Liver (tissue), 9 donors: ENCODE data around the gene ARL2. TPM values are rescaled to one million over a fixed set of nuclear protein-coding genes. Genes with fewer than 3 reads are reported as not detected.

ENCODE experiments used
- DNase-seq: peaks from one replicate; pipeline ENCODE4 v3.0.0-alpha.2; 2017; ENCODE audit warnings: low spot score
- H3K27ac ChIP-seq, 2 donors: one replicate each; pipeline ENCODE4 v1.7.0; 2013; ENCODE audit warnings: inconsistent platforms in 2 of 2, low read length in 2 of 2, control low read depth in 1 of 2, low read depth in 1 of 2, mild to moderate bottlenecking in 1 of 2
- H3K27me3 ChIP-seq, 4 donors: one replicate each; pipeline versions ENCODE4 v1.6.1 to v1.7.0; 2013; ENCODE audit warnings: low read length in 3 of 4, inconsistent platforms in 1 of 4, mild to moderate bottlenecking in 1 of 4, moderate library complexity in 1 of 4; ENCODE audit not compliant: control insufficient read depth in 4 of 4, insufficient read depth in 4 of 4
- H3K36me3 ChIP-seq, 4 donors: one replicate each; pipeline versions ENCODE4 v1.6.1 to v1.7.0; 2013; ENCODE audit warnings: low read length in 3 of 4, mild to moderate bottlenecking in 3 of 4, low read depth in 1 of 4, moderate library complexity in 1 of 4; ENCODE audit not compliant: control insufficient read depth in 4 of 4, insufficient read depth in 3 of 4
- H3K4me1 ChIP-seq, 4 donors: one replicate each; pipeline versions ENCODE4 v1.6.1 to v1.7.0; 2013; ENCODE audit warnings: low read length in 3 of 4, mild to moderate bottlenecking in 3 of 4, moderate library complexity in 1 of 4; ENCODE audit not compliant: control insufficient read depth in 4 of 4, insufficient read depth in 4 of 4
- H3K4me3 ChIP-seq, 3 donors: one replicate each; pipeline versions ENCODE4 v1.6.1 to v1.7.0; 2013; ENCODE audit warnings: low read length in 3 of 3, control low read depth in 1 of 3, low read depth in 1 of 3, mild to moderate bottlenecking in 1 of 3
- H3K9ac ChIP-seq, 2 donors: one replicate each; pipeline ENCODE4 v1.7.0; 2013; ENCODE audit warnings: low read length in 2 of 2, mild to moderate bottlenecking in 2 of 2, moderate library complexity in 2 of 2, control low read depth in 1 of 2, low read depth in 1 of 2
- H3K9me3 ChIP-seq, 4 donors: one replicate each; pipeline versions ENCODE4 v1.6.1 to v1.7.0; 2013; ENCODE audit warnings: low read length in 3 of 4; ENCODE audit not compliant: control insufficient read depth in 4 of 4
- EGR1 ChIP-seq, 2 donors: IDR thresholded peaks; 2 replicates each; pipeline ENCODE4 v1.6.1; 2016 to 2018; ENCODE audit warnings: antibody characterized with exemption in 2 of 2, low read depth in 2 of 2
- HNF4A ChIP-seq, 2 donors: conservative IDR thresholded peaks; 2 replicates each; pipeline ENCODE4 v1.6.1; 2016; ENCODE audit warnings: antibody characterized with exemption in 2 of 2, mild to moderate bottlenecking in 2 of 2
- HNF4G ChIP-seq: IDR thresholded peaks from 2 replicates; pipeline ENCODE4 v1.6.1; 2016; ENCODE audit warnings: antibody characterized with exemption
- RAD21 ChIP-seq, 2 donors: IDR thresholded peaks; 2 replicates each; pipeline ENCODE4 v1.6.1; 2016; ENCODE audit warnings: antibody characterized with exemption in 2 of 2, mild to moderate bottlenecking in 2 of 2
- RXRA ChIP-seq, 2 donors: IDR thresholded peaks; 2 replicates each; pipeline ENCODE4 v1.6.1; 2017 to 2018; ENCODE audit warnings: antibody characterized with exemption in 2 of 2, mild to moderate bottlenecking in 1 of 2
- YY1 ChIP-seq: IDR thresholded peaks from 2 replicates; pipeline ENCODE4 v1.6.1; 2016; ENCODE audit warnings: antibody characterized with exemption, mild to moderate bottlenecking
- WGBS: extraction: QIAGEN DNeasy Blood & Tissue Kit; methylation state at CpG from one replicate; pipeline ENCODE4 v1.1.7; 2013; 5-methylcytosine and 5-hydroxymethylcytosine counted together
- polyA plus RNA-seq, 2 donors: library from polyadenylated mRNA; stranded (reverse) in 1 of 2; unstranded in 1 of 2; fragments of 200-250 nt in 1 of 2; fragments of >200 nt in 1 of 2; fragmentation: Nextera tagmentation in 1 of 2; extraction: Ambion mirVana in 1 of 2; gene quantifications; one replicate each; pipeline versions ENCODE4 v1.2.1 to v1.2.3, GENCODE V29; 2013 to 2015
- total RNA-seq, 2 donors: library from RNA; depleted of rRNA; stranded (reverse); fragments of >200 nt; gene quantifications; one replicate each; pipeline ENCODE4 v1.2.3, GENCODE V29; 2014
- TF ChIP-seq, protein P1 (sequence below): IDR thresholded peaks from 2 replicates; pipeline ENCODE4 v1.6.1; 2016; ENCODE audit warnings: antibody characterized with exemption
- TF ChIP-seq, protein P2 (sequence below): IDR thresholded peaks from 2 replicates; pipeline ENCODE4 v1.6.1; 2016; ENCODE audit warnings: antibody characterized with exemption, mild to moderate bottlenecking
- TF ChIP-seq, protein P3 (sequence below): fragments of 150-350 bp; IDR thresholded peaks from 2 replicates; pipeline ENCODE4 v1.5.1; 2017; ENCODE audit warnings: improper control_type of control experiment, low read depth, low read length; ENCODE audit not compliant: missing input control
- TF ChIP-seq, protein P4 (sequence below): IDR thresholded peaks from 2 replicates; pipeline ENCODE4 v1.6.1; 2016; ENCODE audit warnings: antibody characterized with exemption
- donor health status: healthy.
- donor health status: healthy.
- donor health status: healthy.
- donor health status: healthy.
- donor health status: healthy.

Gene ARL2
- total and polyA plus RNA-seq, 4 donors = 10.8 to 19.5 (median 15.0) TPM

DNA sequence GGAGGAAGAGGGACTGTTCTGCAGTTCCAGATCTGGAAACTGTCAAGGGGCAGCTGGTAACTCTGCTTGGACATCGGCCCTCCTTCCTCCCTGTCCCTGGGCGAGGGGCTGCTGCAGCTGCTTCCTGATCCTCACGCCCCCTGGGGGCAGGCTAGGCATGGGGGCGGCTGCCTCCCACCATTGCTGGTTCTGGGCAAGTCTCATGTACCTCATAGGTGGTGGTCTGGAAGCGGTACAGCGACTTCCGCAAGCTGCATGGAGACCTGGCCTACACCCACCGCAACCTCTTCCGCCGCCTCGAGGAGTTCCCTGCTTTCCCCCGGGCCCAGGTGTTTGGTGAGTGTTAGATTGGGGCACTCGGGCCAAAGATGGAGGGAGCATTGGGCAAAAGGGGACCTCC, 18.3 kb downstream of the ARL2 start:
- H3K27me3 ChIP-seq = no peaks in the 10 kb centered on the region
- no peak for DNase-seq
- H3K27ac ChIP-seq = no peak overlapping the region
- H3K4me1 ChIP-seq = peaks cover 0 to 14% (median 8%) of the 10 kb centered on the region in 4 donors
- H3K9ac ChIP-seq = no peak overlapping the region
- H3K9me3 ChIP-seq = no peaks in the 10 kb centered on the region
- no peak overlapping the region for H3K4me3 ChIP-seq
- H3K36me3 ChIP-seq = peaks cover 3 to 33% (median 12%) of the 10 kb centered on the region in 4 donors
- WGBS = 87% methylated on average over 13 of the region's 13 CpGs
- TF ChIP-seq YY1 (no peak), RAD21 (IDR thresholded peaks at IDR 0.05) (no peak)
- TF ChIP-seq, protein P1, sequence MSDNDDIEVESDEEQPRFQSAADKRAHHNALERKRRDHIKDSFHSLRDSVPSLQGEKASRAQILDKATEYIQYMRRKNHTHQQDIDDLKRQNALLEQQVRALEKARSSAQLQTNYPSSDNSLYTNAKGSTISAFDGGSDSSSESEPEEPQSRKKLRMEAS = no peak
- TF ChIP-seq, protein P2, sequence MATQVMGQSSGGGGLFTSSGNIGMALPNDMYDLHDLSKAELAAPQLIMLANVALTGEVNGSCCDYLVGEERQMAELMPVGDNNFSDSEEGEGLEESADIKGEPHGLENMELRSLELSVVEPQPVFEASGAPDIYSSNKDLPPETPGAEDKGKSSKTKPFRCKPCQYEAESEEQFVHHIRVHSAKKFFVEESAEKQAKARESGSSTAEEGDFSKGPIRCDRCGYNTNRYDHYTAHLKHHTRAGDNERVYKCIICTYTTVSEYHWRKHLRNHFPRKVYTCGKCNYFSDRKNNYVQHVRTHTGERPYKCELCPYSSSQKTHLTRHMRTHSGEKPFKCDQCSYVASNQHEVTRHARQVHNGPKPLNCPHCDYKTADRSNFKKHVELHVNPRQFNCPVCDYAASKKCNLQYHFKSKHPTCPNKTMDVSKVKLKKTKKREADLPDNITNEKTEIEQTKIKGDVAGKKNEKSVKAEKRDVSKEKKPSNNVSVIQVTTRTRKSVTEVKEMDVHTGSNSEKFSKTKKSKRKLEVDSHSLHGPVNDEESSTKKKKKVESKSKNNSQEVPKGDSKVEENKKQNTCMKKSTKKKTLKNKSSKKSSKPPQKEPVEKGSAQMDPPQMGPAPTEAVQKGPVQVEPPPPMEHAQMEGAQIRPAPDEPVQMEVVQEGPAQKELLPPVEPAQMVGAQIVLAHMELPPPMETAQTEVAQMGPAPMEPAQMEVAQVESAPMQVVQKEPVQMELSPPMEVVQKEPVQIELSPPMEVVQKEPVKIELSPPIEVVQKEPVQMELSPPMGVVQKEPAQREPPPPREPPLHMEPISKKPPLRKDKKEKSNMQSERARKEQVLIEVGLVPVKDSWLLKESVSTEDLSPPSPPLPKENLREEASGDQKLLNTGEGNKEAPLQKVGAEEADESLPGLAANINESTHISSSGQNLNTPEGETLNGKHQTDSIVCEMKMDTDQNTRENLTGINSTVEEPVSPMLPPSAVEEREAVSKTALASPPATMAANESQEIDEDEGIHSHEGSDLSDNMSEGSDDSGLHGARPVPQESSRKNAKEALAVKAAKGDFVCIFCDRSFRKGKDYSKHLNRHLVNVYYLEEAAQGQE = no peak
- TF ChIP-seq, protein P3, sequence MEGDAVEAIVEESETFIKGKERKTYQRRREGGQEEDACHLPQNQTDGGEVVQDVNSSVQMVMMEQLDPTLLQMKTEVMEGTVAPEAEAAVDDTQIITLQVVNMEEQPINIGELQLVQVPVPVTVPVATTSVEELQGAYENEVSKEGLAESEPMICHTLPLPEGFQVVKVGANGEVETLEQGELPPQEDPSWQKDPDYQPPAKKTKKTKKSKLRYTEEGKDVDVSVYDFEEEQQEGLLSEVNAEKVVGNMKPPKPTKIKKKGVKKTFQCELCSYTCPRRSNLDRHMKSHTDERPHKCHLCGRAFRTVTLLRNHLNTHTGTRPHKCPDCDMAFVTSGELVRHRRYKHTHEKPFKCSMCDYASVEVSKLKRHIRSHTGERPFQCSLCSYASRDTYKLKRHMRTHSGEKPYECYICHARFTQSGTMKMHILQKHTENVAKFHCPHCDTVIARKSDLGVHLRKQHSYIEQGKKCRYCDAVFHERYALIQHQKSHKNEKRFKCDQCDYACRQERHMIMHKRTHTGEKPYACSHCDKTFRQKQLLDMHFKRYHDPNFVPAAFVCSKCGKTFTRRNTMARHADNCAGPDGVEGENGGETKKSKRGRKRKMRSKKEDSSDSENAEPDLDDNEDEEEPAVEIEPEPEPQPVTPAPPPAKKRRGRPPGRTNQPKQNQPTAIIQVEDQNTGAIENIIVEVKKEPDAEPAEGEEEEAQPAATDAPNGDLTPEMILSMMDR = no peak

DNA sequence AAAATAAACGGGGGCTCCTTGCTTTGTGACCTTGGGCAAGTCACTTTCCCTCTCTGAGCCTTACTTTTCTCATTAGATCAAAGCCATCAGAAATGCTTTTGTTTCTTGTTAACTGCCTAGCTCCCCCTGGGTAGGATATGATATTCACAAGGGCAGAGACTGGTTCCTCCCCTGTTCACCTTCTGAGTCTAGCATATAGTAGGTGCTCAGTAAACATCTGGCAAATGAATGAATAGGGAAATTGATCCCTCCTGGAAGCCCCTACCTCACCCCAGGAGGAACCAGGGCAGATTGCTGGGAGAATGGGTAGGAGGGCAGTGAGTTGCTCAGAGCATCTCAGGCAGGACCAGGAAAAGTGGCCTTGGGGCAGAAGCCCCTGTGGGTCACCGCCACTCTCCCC, 20.5 kb downstream of the ARL2 start:
- no peak for DNase-seq
- Histone ChIP-seq H3K9me3 (no peaks in the 10 kb centered on the region), H3K4me1 (peaks cover 0 to 2% (median 0%) of the 10 kb centered on the region in 4 donors), H3K27me3 (no peaks in the 10 kb centered on the region), H3K9ac (no peak overlapping the region), H3K27ac (no peak overlapping the region), H3K36me3 (peaks cover 3 to 38% (median 18%) of the 10 kb centered on the region in 4 donors), H3K4me3 (no peak overlapping the region)
- TF ChIP-seq RXRA (IDR thresholded peaks at IDR 0.05) (no peak), HNF4G (no peak), RAD21 (IDR thresholded peaks at IDR 0.05) (no peak), EGR1 (IDR thresholded peaks at IDR 0.05; ENCODE audit: low read depth in 2 of 2) (no peak), HNF4A (conservative IDR thresholded peaks at IDR 0.05) (no peak)
- TF ChIP-seq, protein P3 = no peak
- TF ChIP-seq, protein P1 = no peak
- TF ChIP-seq, protein P4, sequence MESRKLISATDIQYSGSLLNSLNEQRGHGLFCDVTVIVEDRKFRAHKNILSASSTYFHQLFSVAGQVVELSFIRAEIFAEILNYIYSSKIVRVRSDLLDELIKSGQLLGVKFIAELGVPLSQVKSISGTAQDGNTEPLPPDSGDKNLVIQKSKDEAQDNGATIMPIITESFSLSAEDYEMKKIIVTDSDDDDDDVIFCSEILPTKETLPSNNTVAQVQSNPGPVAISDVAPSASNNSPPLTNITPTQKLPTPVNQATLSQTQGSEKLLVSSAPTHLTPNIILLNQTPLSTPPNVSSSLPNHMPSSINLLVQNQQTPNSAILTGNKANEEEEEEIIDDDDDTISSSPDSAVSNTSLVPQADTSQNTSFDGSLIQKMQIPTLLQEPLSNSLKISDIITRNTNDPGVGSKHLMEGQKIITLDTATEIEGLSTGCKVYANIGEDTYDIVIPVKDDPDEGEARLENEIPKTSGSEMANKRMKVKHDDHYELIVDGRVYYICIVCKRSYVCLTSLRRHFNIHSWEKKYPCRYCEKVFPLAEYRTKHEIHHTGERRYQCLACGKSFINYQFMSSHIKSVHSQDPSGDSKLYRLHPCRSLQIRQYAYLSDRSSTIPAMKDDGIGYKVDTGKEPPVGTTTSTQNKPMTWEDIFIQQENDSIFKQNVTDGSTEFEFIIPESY = no peak
- WGBS = 92% methylated on average over 2 of the region's 2 CpGs
